Nephron progenitor cell (in vitro differentiated cells): ENCODE data around the gene SLC25A11.

Experiments used
- DNase-seq: peaks from one replicate; pipeline ENCODE4 v3.0.0; 2021
- H3K27ac Mint-ChIP-seq: 2 replicates; pipeline ENCODE4 v1.8.0; 2021; ENCODE audit warnings: mild to moderate bottlenecking, moderate library complexity, mixed read lengths
- H3K27me3 Mint-ChIP-seq: 2 replicates; pipeline ENCODE4 v1.8.0; 2021; ENCODE audit warnings: mild to moderate bottlenecking, low read depth, mixed read lengths; ENCODE audit not compliant: poor library complexity
- H3K36me3 Mint-ChIP-seq: 2 replicates; pipeline ENCODE4 v1.8.0; 2021; ENCODE audit warnings: low read depth, mixed read lengths
- H3K4me1 Mint-ChIP-seq: 2 replicates; pipeline ENCODE4 v1.8.0; 2021; ENCODE audit warnings: mixed read lengths
- H3K4me3 Mint-ChIP-seq: 2 replicates; pipeline ENCODE4 v1.8.0; 2021; ENCODE audit warnings: mild to moderate bottlenecking, moderate library complexity, mixed read lengths
- H3K9me3 Mint-ChIP-seq: 2 replicates; pipeline ENCODE4 v1.8.0; 2021; ENCODE audit warnings: mild to moderate bottlenecking, moderate library complexity, mixed read lengths
- CTCF ChIP-seq: fragments of 200-600 bp; sonication (generic); IDR thresholded peaks from 2 replicates; pipeline ENCODE4 v1.5.0; 2021; ENCODE audit warnings: antibody characterized with exemption

Gene SLC25A11

GRCh38 chr17:4972752-4973151 is 32.9 kb upstream of the SLC25A11 start:
- no peak for DNase-seq
- peak overlapping the region; percentile 16 for H3K4me3 Mint-ChIP-seq
- TF ChIP-seq CTCF = no peak
- H3K9me3 Mint-ChIP-seq = no peaks in the 10 kb centered on the region
- H3K4me1 Mint-ChIP-seq = peaks cover 15% of the 10 kb centered on the region
- H3K27ac Mint-ChIP-seq = peak overlapping the region; percentile 57
- H3K36me3 Mint-ChIP-seq = peaks cover 34% of the 10 kb centered on the region
- peaks cover 10% of the 10 kb centered on the region for H3K27me3 Mint-ChIP-seq

GRCh38 chr17:4972322-4972721 is 32.5 kb upstream of the SLC25A11 start:
- Mint-ChIP-seq H3K36me3 (peaks cover 31% of the 10 kb centered on the region), H3K9me3 (no peaks in the 10 kb centered on the region), H3K4me3 (peak overlapping the region; percentile 16), H3K27ac (peak overlapping the region; percentile 57), H3K27me3 (peaks cover 10% of the 10 kb centered on the region), H3K4me1 (peaks cover 15% of the 10 kb centered on the region)
- no peak for DNase-seq
- no peak for TF ChIP-seq CTCF

GRCh38 chr17:4971826-4972225 is 32.0 kb upstream of the SLC25A11 start:
- Mint-ChIP-seq H3K27ac (no peak overlapping the region), H3K36me3 (peaks cover 31% of the 10 kb centered on the region), H3K27me3 (peaks cover 10% of the 10 kb centered on the region), H3K4me1 (peaks cover 15% of the 10 kb centered on the region), H3K9me3 (no peaks in the 10 kb centered on the region), H3K4me3 (no peak overlapping the region)
- no peak for DNase-seq
- TF ChIP-seq CTCF = no peak

- Mint-ChIP-seq H3K4me1 (peaks cover 27% of the 10 kb centered on the region), H3K9me3 (peaks cover 11% of the 10 kb centered on the region), H3K4me3 (peak overlapping the region; percentile 60)
Observed at GRCh38 chr17:4970273-4970672, 30.4 kb upstream of the SLC25A11 start.

GRCh38 chr17:4969551-4970173 is 29.8 kb upstream of the SLC25A11 start:
- TF ChIP-seq CTCF = no peak
- peaks cover 8% of the 10 kb centered on the region for H3K27me3 Mint-ChIP-seq
- H3K4me3 Mint-ChIP-seq = no peak overlapping the region
- H3K27ac Mint-ChIP-seq = no peak overlapping the region
- peaks cover 41% of the 10 kb centered on the region for H3K36me3 Mint-ChIP-seq
- peaks cover 29% of the 10 kb centered on the region for H3K4me1 Mint-ChIP-seq
- H3K9me3 Mint-ChIP-seq = peaks cover 14% of the 10 kb centered on the region
- DNase-seq = no peak

More at GRCh38 chr17:4970273-4970672, 30.4 kb upstream of the SLC25A11 start:
- peaks cover 38% of the 10 kb centered on the region for H3K36me3 Mint-ChIP-seq
- no peak for DNase-seq
- no peak for TF ChIP-seq CTCF
- peaks cover 8% of the 10 kb centered on the region for H3K27me3 Mint-ChIP-seq
- no peak overlapping the region for H3K27ac Mint-ChIP-seq

GRCh38 chr17:4969047-4969550 is 29.3 kb upstream of the SLC25A11 start:
- Mint-ChIP-seq H3K9me3 (peaks cover 14% of the 10 kb centered on the region), H3K36me3 (peaks cover 46% of the 10 kb centered on the region), H3K27ac (no peak overlapping the region), H3K27me3 (peaks cover 8% of the 10 kb centered on the region), H3K4me1 (peaks cover 29% of the 10 kb centered on the region), H3K4me3 (no peak overlapping the region)
- DNase-seq = peak; percentile 28
- TF ChIP-seq CTCF = no peak
